KMS-11 (cell line): ENCODE data around the gene LSAMP.

Source experiments
- H2AFZ ChIP-seq: fragments of 200-600 bp; sonication (generic); 2 replicates; pipeline ENCODE4 v1.6.1; 2016; ENCODE audit warnings: antibody characterized with exemption, mixed run types, low read depth
- H3K27ac ChIP-seq: fragments of 200-600 bp; sonication (generic); 2 replicates; pipeline ENCODE4 v1.6.1; 2016; ENCODE audit warnings: mild to moderate bottlenecking, mixed run types
- H3K27me3 ChIP-seq: fragments of 200-600 bp; sonication (generic); 2 replicates; pipeline ENCODE4 v1.6.1; 2017; ENCODE audit warnings: mild to moderate bottlenecking, low read depth, mixed run types, moderate library complexity; ENCODE audit not compliant: insufficient read depth
- H3K36me3 ChIP-seq: fragments of 200-600 bp; sonication (generic); 2 replicates; pipeline ENCODE4 v1.6.1; 2017; ENCODE audit warnings: mild to moderate bottlenecking, mixed run types; ENCODE audit not compliant: insufficient read depth
- H3K4me1 ChIP-seq: fragments of 200-600 bp; sonication (generic); 2 replicates; pipeline ENCODE4 v1.6.1; 2016; ENCODE audit warnings: mild to moderate bottlenecking, low read depth, mixed run types; ENCODE audit not compliant: poor library complexity, severe bottlenecking
- H3K4me2 ChIP-seq: fragments of 200-600 bp; sonication (generic); 2 replicates; pipeline ENCODE4 v1.7.0; 2016; ENCODE audit warnings: mild to moderate bottlenecking, mixed run types
- H3K4me3 ChIP-seq: fragments of 200-600 bp; sonication (generic); IDR thresholded peaks from 2 replicates; pipeline ENCODE4 v1.6.1; 2017; ENCODE audit warnings: low read depth, low read length, mixed read lengths; ENCODE audit not compliant: insufficient read depth
- H3K79me2 ChIP-seq: fragments of 200-600 bp; sonication (generic); 2 replicates; pipeline ENCODE4 v1.6.1; 2016; ENCODE audit warnings: low read depth, mixed run types; ENCODE audit not compliant: insufficient read depth
- H3K9ac ChIP-seq: fragments of 200-600 bp; sonication (generic); 2 replicates; pipeline ENCODE4 v1.6.1; 2016; ENCODE audit warnings: mild to moderate bottlenecking, mixed run types
- H4K20me1 ChIP-seq: fragments of 200-600 bp; sonication (generic); 2 replicates; pipeline ENCODE4 v1.6.1; 2016; ENCODE audit warnings: mild to moderate bottlenecking, mixed run types; ENCODE audit not compliant: insufficient read depth
- CTCF ChIP-seq: fragments of 200-600 bp; sonication (generic); conservative IDR thresholded peaks from 2 replicates; pipeline ENCODE4 v1.6.1; 2017; ENCODE audit warnings: low read depth, mild to moderate bottlenecking, antibody characterized with exemption, low read length, moderate library complexity, mixed read lengths

The LSAMP gene

GRCh38 chr3:116186049-116186448, 259.2 kb downstream of the LSAMP start:
- Histone ChIP-seq H3K9ac (no peak overlapping the region), H3K4me2 (no peak overlapping the region), H3K36me3 (no peaks in the 10 kb centered on the region), H3K27ac (no peak overlapping the region), H3K27me3 (no peaks in the 10 kb centered on the region), H3K4me1 (no peaks in the 10 kb centered on the region), H2AFZ (no peak overlapping the region), H4K20me1 (no peaks in the 10 kb centered on the region), H3K79me2 (no peaks in the 10 kb centered on the region), H3K4me3 (no peak overlapping the region)
- no peak for TF ChIP-seq CTCF

GRCh38 chr3:116181159-116181558, 264.1 kb downstream of the LSAMP start:
- no peak for TF ChIP-seq CTCF
- Histone ChIP-seq H2AFZ (no peak overlapping the region), H3K79me2 (no peaks in the 10 kb centered on the region), H3K36me3 (no peaks in the 10 kb centered on the region), H3K9ac (no peak overlapping the region), H3K4me2 (no peak overlapping the region), H3K27me3 (no peaks in the 10 kb centered on the region), H4K20me1 (no peaks in the 10 kb centered on the region), H3K27ac (no peak overlapping the region), H3K4me3 (no peak overlapping the region), H3K4me1 (no peaks in the 10 kb centered on the region)

- no peaks in the 10 kb centered on the region for H3K27me3 ChIP-seq
- no peaks in the 10 kb centered on the region for H3K36me3 ChIP-seq
- no peak overlapping the region for H3K9ac ChIP-seq
- H3K4me2 ChIP-seq = no peak overlapping the region
- no peaks in the 10 kb centered on the region for H3K4me1 ChIP-seq
- H3K27ac ChIP-seq = no peak overlapping the region
- no peak overlapping the region for H3K4me3 ChIP-seq
- H2AFZ ChIP-seq = no peak overlapping the region
- no peaks in the 10 kb centered on the region for H4K20me1 ChIP-seq
- no peaks in the 10 kb centered on the region for H3K79me2 ChIP-seq
- TF ChIP-seq CTCF = no peak
Measured at GRCh38 chr3:116179091-116179490, 266.2 kb downstream of the LSAMP start.

GRCh38 chr3:116176974-116177555, 268.2 kb downstream of the LSAMP start:
- Histone ChIP-seq H2AFZ (no peak overlapping the region), H4K20me1 (no peaks in the 10 kb centered on the region), H3K4me3 (no peak overlapping the region), H3K36me3 (no peaks in the 10 kb centered on the region), H3K4me2 (no peak overlapping the region), H3K27ac (no peak overlapping the region), H3K79me2 (no peaks in the 10 kb centered on the region), H3K4me1 (no peaks in the 10 kb centered on the region), H3K9ac (no peak overlapping the region), H3K27me3 (no peaks in the 10 kb centered on the region)
- no peak for TF ChIP-seq CTCF

- no peaks in the 10 kb centered on the region for H3K36me3 ChIP-seq
- no peak overlapping the region for H3K4me2 ChIP-seq
- H3K4me1 ChIP-seq = no peaks in the 10 kb centered on the region
- H3K9ac ChIP-seq = no peak overlapping the region
- H3K27me3 ChIP-seq = no peaks in the 10 kb centered on the region
- no peaks in the 10 kb centered on the region for H3K79me2 ChIP-seq
- H4K20me1 ChIP-seq = no peaks in the 10 kb centered on the region
- H3K4me3 ChIP-seq = no peak overlapping the region
- no peak overlapping the region for H3K27ac ChIP-seq
- TF ChIP-seq CTCF = no peak
- no peak overlapping the region for H2AFZ ChIP-seq
Measured at GRCh38 chr3:116166121-116166520, 279.2 kb downstream of the LSAMP start.
